ENCODE data around the gene OR7D4.
"Not testable (repeated sequence)": the region's sequence is repeated elsewhere in the genome, so short reads cannot be mapped to it uniquely, and the experiment has no call there.

The OR7D4 gene

GRCh38 chr19:9219489-9219888, at the start of gene OR7D4:
Gene OR7D4, minus strand, starts transcription at chr19:9219589. Its CDS starts 4,752 bp downstream, at chr19:9214837.
- no peak within 1 kb of the TSS for H3K27ac ChIP-seq
- no peak for TF ChIP-seq ZFX (IDR thresholded peaks at IDR 0.05; ENCODE audit: borderline replicate concordance)
- no peak for TF ChIP-seq CTCF (IDR thresholded peaks at IDR 0.05)

GRCh38 chr19:9251236-9251635, 31.8 kb upstream of the OR7D4 start:
- no peak overlapping the region for H3K27ac ChIP-seq

GRCh38 chr19:9250630-9251029, 31.2 kb upstream of the OR7D4 start, which contains the start of gene OR7E24:
Gene OR7E24, plus strand, starts transcription at chr19:9250930. Its CDS starts 114 bp downstream, at chr19:9251044.
- no peak for TF ChIP-seq ZFX (IDR thresholded peaks at IDR 0.05; ENCODE audit: borderline replicate concordance)
- no peak for TF ChIP-seq CTCF (IDR thresholded peaks at IDR 0.05)
- H3K27ac ChIP-seq, result no peak within 1 kb of the TSS

More at GRCh38 chr19:9251236-9251635, 31.8 kb upstream of the OR7D4 start:
- TF ChIP-seq CTCF (IDR thresholded peaks at IDR 0.05), result no peak
- TF ChIP-seq ZFX (IDR thresholded peaks at IDR 0.05; ENCODE audit: borderline replicate concordance), result no peak

- H3K27ac ChIP-seq, result no peak overlapping the region
- TF ChIP-seq ZFX (IDR thresholded peaks at IDR 0.05; ENCODE audit: borderline replicate concordance) (no peak), CTCF (IDR thresholded peaks at IDR 0.05) (peak; percentile 93)
Measured at GRCh38 chr19:9205501-9206113, 13.8 kb downstream of the OR7D4 start.

- not testable (repeated sequence) for H3K27ac ChIP-seq
Measured at GRCh38 chr19:9198044-9198443, 21.3 kb downstream of the OR7D4 start.

GRCh38 chr19:9189535-9189934, 29.9 kb downstream of the OR7D4 start:
- TF ChIP-seq CTCF (IDR thresholded peaks at IDR 0.05) (no peak), ZFX (IDR thresholded peaks at IDR 0.05; ENCODE audit: borderline replicate concordance) (no peak)
- H3K27ac ChIP-seq, result no peak overlapping the region

GRCh38 chr19:9187191-9187590, 32.2 kb downstream of the OR7D4 start:
- TF ChIP-seq ZFX (IDR thresholded peaks at IDR 0.05; ENCODE audit: borderline replicate concordance) (no peak), CTCF (IDR thresholded peaks at IDR 0.05) (no peak)

GRCh38 chr19:9183000-9183399, 36.4 kb downstream of the OR7D4 start:
- H3K27ac ChIP-seq, result no peak overlapping the region
- TF ChIP-seq ZFX (IDR thresholded peaks at IDR 0.05; ENCODE audit: borderline replicate concordance) (no peak), CTCF (IDR thresholded peaks at IDR 0.05) (no peak)

More at GRCh38 chr19:9187191-9187590, 32.2 kb downstream of the OR7D4 start:
- no peak overlapping the region for H3K27ac ChIP-seq

Measured in 22Rv1 (cell line).